GM12878 (cell line): ENCODE measurements around the gene SHISA7. TPM values are rescaled to one million over a fixed set of nuclear protein-coding genes. Genes with fewer than 3 reads are reported as not detected.

Experiments used
- ATAC-seq: fragments of 200-7000 bp; cut with Tn5 transposase; 3 replicates; pipeline ENCODE4 v1.9.1; 2020; ENCODE audit warnings: mild to moderate bottlenecking, moderate library complexity
- BruUV-seq: library from RNA; stranded (reverse); fragments of 400-500 nt; replicated peaks from 2 replicates; lab custom pipeline; 2021; lab: Mats Ljungman, UMichigan
- CTCF ChIA-PET: fragments of 300-600 bp; sonication (Branson Sonifier 250); formaldehyde crosslinking; extraction: SDS; loops from one replicate; lab custom pipeline; 2021; ENCODE audit warnings: inconsistent platforms; lab: Yijun Ruan, JAX
- POLR2A ChIA-PET: fragments of 350-600 bp; formaldehyde crosslinking; extraction: SDS; loops from one replicate; lab custom pipeline; 2021; ENCODE audit warnings: inconsistent platforms; lab: Charles Lee
- RAD21 ChIA-PET: fragments of 300-600 bp; sonication (Branson Sonifier 250); formaldehyde crosslinking; loops from one replicate; lab custom pipeline; 2023; ENCODE audit warnings: antibody characterized with exemption; ENCODE audit not compliant: unreplicated experiment; lab: Charles Lee
- SMC1A ChIA-PET: fragments of 300-600 bp; sonication (Branson Sonifier 250); formaldehyde crosslinking; loops from one replicate; lab custom pipeline; 2023; ENCODE audit not compliant: unreplicated experiment, uncharacterized antibody; lab: Charles Lee
- DNase-seq: peaks from one replicate; pipeline ENCODE4 v3.0.0-alpha.2; 2011; ENCODE audit warnings: low read depth, low spot score
- FAIRE-seq: peaks from 3 replicates; lab custom pipeline; 2011; peaks lifted over from hg19 to GRCh38; lab: Jason Lieb, UNC
- H2AFZ ChIP-seq: 2 replicates; pipeline ENCODE4 v1.6.0; 2011; ENCODE audit warnings: low read depth, low read length, control low read depth; ENCODE audit not compliant: control insufficient read depth
- H3K27ac ChIP-seq: 2 replicates; pipeline ENCODE4 v1.5.1; 2011; ENCODE audit warnings: control low read depth; ENCODE audit not compliant: control insufficient read depth, insufficient read depth
- H3K27me3 ChIP-seq, 2 experiments: replicated peaks in 1 of 2; 2 replicates each; pipeline versions ENCODE4 v1.6.0 to v1.6.1; 2011; ENCODE audit warnings: low read length in 1 of 2; ENCODE audit not compliant: control insufficient read depth in 2 of 2, insufficient read depth in 2 of 2
- H3K36me3 ChIP-seq, 2 experiments: 2 replicates each; pipeline ENCODE4 v1.5.1; 2011; ENCODE audit warnings: low read length in 1 of 2; ENCODE audit not compliant: control insufficient read depth in 2 of 2, insufficient read depth in 2 of 2
- H3K4me1 ChIP-seq: 2 replicates; pipeline ENCODE4 v1.6.1; 2011; ENCODE audit warnings: mild to moderate bottlenecking, low read length, moderate library complexity, mixed read lengths; ENCODE audit not compliant: control insufficient read depth, insufficient read depth
- H3K4me2 ChIP-seq: 2 replicates; pipeline ENCODE4 v1.6.0; 2011; ENCODE audit warnings: control low read depth; ENCODE audit not compliant: control insufficient read depth, insufficient read depth
- H3K4me3 ChIP-seq: fragments of 200-600 bp; sonication (generic); 2 replicates; pipeline ENCODE4 v1.5.1; 2016
- H3K79me2 ChIP-seq: 2 replicates; pipeline ENCODE4 v1.6.0; 2011; ENCODE audit warnings: low read length; ENCODE audit not compliant: control insufficient read depth, insufficient read depth
- H3K9ac ChIP-seq: 2 replicates; pipeline ENCODE4 v1.8.0; 2011; ENCODE audit warnings: low read length, control low read depth, mixed read lengths; ENCODE audit not compliant: control insufficient read depth, insufficient read depth
- H3K9me3 ChIP-seq: replicated peaks from 3 replicates; pipeline ENCODE4 v1.5.1; 2011; ENCODE audit warnings: mild to moderate bottlenecking, low read length; ENCODE audit not compliant: control insufficient read depth, insufficient read depth
- H4K20me1 ChIP-seq: 2 replicates; pipeline ENCODE4 v1.6.0; 2011; ENCODE audit not compliant: control insufficient read depth, insufficient read depth
- BRCA1 ChIP-seq: IDR thresholded peaks from 2 replicates; pipeline ENCODE4 v1.6.1; 2011; ENCODE audit warnings: low read depth, low read length, improper control_type of control experiment
- CHD4 ChIP-seq: fragments of 200-600 bp; sonication (generic); IDR thresholded peaks from 2 replicates; pipeline ENCODE4 v1.6.1; 2016; ENCODE audit warnings: mild to moderate bottlenecking
- E2F8 ChIP-seq: fragments of 450-650 bp; IDR thresholded peaks from 2 replicates; pipeline ENCODE4 v1.6.1; 2018; ENCODE audit warnings: mild to moderate bottlenecking, low read depth, moderate library complexity; ENCODE audit not compliant: partially characterized antibody
- FOS ChIP-seq: IDR thresholded peaks from 3 replicates; pipeline ENCODE4 v1.6.1; 2011; ENCODE audit warnings: borderline replicate concordance; ENCODE audit not compliant: insufficient read length; ENCODE audit errors: extremely low read depth
- PAX8 ChIP-seq: fragments of 450-650 bp; IDR thresholded peaks from 2 replicates; pipeline ENCODE4 v1.6.1; 2017; ENCODE audit warnings: mild to moderate bottlenecking, moderate library complexity
- RAD21 ChIP-seq: IDR thresholded peaks from 2 replicates; pipeline ENCODE4 v1.6.1; 2011; ENCODE audit warnings: mild to moderate bottlenecking, low read depth, low read length, moderate library complexity; ENCODE audit not compliant: insufficient read depth
- WGBS: methylation state at CpG from one replicate; pipeline ENCODE4 v1.1.6; 2016; ENCODE audit warnings: low lambda C conversion rate; ENCODE audit not compliant: insufficient replicate concordance, insufficient coverage; ENCODE audit errors: missing lambda C conversion rate; 5-methylcytosine and 5-hydroxymethylcytosine counted together
- in situ Hi-C: fragments of 300-500 bp; cut with MboI; formaldehyde crosslinking; loops from 9 replicates; pipeline ENCODE4 v1.14.3; 2018; ENCODE audit warnings: mixed read lengths
- intact Hi-C: fragments of 100-400 bp; cut with micrococcal nuclease; formaldehyde crosslinking; loops from one replicate; pipeline ENCODE4 v1.14.2; 2022; ENCODE audit not compliant: unreplicated experiment
- polyA plus RNA-seq, 11 experiments: library from polyadenylated mRNA; depleted of rRNA in 4 of 11; unstranded in 6 of 11; stranded (reverse) in 5 of 11; fragments of >200 nt; fragmentation: Nextera tagmentation in 4 of 11; fragmentation: Illumina TruSeq in 1 of 11; extraction: Ambion mirVana in 4 of 11; extraction: Trizol in 1 of 11; gene quantifications; 1 replicate in 1 of 11; 2 replicates in 10 of 11; pipeline versions ENCODE4 v1.2.1 to v1.2.3, GENCODE V29; 2011 to 2016; ENCODE audit warnings: inconsistent platforms in 2 of 11, missing spikeins in 2 of 11, low read depth in 1 of 11
- total RNA-seq, 4 experiments: library from RNA; depleted of rRNA in 3 of 4; stranded (reverse); fragments of >200 nt in 3 of 4; fragmentation: Illumina TruSeq in 1 of 4; extraction: Trizol in 1 of 4; gene quantifications; 2 replicates each; pipeline versions ENCODE4 v1.2.1 to v1.2.3, GENCODE V29; 2013 to 2021
- TF ChIP-seq, protein P1 (sequence below): fragments of 450-650 bp; IDR thresholded peaks from 2 replicates; pipeline ENCODE4 v1.6.1; 2017; ENCODE audit warnings: mild to moderate bottlenecking, moderate library complexity
- TF ChIP-seq, protein P2 (sequence below): IDR thresholded peaks from 2 replicates; pipeline ENCODE4 v1.6.1; 2012; ENCODE audit warnings: low read depth, low read length, improper control_type of control experiment

Gene SHISA7
- total and polyA plus RNA-seq, 10 of the 15 experiments (the other 5 are each of a cell fraction or from before 2014, with no cell fraction given), result 0.03 TPM; not detected in 9

DNA sequence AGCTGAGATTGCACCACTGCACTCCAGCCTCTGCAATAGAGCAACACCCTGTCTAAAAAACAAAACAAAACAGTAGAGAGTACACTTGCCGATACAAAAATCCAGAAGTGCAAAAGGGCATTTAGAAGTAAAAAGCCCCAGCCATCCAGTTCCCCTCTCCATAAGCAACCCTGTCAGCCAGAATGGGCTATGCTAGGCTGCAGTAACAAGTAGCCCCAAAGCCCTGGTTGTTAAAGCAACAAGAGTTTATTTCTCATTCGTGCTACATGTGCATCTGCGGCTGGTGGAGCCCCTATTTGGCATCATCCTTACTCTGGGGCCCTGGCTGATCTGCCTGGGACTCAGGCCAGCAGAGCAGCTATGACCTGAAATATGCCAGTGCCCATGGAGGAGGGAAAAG lies 18.6 kb downstream of the SHISA7 start (continued):
- no peak for TF ChIP-seq FOS
- no peak for TF ChIP-seq E2F8
- TF ChIP-seq, protein P1, sequence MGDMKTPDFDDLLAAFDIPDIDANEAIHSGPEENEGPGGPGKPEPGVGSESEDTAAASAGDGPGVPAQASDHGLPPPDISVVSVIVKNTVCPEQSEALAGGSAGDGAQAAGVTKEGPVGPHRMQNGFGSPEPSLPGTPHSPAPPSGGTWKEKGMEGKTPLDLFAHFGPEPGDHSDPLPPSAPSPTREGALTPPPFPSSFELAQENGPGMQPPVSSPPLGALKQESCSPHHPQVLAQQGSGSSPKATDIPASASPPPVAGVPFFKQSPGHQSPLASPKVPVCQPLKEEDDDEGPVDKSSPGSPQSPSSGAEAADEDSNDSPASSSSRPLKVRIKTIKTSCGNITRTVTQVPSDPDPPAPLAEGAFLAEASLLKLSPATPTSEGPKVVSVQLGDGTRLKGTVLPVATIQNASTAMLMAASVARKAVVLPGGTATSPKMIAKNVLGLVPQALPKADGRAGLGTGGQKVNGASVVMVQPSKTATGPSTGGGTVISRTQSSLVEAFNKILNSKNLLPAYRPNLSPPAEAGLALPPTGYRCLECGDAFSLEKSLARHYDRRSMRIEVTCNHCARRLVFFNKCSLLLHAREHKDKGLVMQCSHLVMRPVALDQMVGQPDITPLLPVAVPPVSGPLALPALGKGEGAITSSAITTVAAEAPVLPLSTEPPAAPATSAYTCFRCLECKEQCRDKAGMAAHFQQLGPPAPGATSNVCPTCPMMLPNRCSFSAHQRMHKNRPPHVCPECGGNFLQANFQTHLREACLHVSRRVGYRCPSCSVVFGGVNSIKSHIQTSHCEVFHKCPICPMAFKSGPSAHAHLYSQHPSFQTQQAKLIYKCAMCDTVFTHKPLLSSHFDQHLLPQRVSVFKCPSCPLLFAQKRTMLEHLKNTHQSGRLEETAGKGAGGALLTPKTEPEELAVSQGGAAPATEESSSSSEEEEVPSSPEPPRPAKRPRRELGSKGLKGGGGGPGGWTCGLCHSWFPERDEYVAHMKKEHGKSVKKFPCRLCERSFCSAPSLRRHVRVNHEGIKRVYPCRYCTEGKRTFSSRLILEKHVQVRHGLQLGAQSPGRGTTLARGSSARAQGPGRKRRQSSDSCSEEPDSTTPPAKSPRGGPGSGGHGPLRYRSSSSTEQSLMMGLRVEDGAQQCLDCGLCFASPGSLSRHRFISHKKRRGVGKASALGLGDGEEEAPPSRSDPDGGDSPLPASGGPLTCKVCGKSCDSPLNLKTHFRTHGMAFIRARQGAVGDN, result no peak

DNA sequence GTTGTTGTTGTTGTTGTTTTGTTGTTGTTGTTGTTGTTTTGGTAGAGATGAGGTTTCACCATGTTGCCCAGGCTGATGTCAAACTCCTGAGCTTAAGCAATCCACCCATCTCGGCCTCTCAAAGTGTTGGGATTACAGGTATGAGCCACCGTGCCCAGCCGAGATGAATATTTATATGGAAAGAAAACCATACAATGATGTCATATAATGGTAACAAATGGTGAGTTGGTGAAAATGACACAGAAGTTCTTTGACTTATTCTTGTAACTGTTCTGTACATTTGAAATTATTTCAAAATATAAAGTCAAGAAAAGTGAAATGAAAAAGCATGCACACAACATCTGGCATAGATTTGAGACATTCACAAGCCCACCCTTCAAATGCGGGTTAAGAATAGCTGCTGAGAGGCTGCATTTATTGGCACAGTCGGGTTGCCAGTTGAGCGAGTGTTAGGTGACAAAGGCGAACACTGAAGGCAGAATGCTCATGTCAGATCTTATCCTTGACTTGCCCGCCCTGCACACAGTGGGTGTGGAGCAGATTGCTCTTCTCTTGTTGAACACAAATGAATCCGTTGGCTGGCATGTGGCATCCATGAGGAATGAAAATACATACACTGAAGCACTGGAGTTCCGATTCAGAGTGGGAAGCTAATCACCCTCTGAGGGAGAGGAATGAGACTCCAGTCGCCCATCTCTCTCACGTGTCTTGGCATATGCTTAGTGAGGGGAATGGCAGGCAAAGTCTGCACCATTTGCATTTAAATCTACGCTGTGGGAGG lies 19.7 kb downstream of the SHISA7 start:
- no peak overlapping the region for H3K4me3 ChIP-seq
- SMC1A ChIA-PET, result no interaction called here
- RAD21 ChIA-PET, result interaction anchor here (1.8 kb wide), 1 partner anchor 80 kb away, joined by 4 read pairs; no protein-coding TSS in a partner anchor
- intact Hi-C loops, result no loop called here
- POLR2A ChIA-PET, result no interaction called here
- no peaks in the 10 kb centered on the region; the same call in 2 of the 3 replicates for H3K9me3 ChIP-seq
- no peak overlapping the region for H3K27ac ChIP-seq
- in situ Hi-C loops, result no loop called here
- H3K4me2 ChIP-seq, result no peak overlapping the region
- BruUV-seq, result no TSS peak
- H4K20me1 ChIP-seq, result no peaks in the 10 kb centered on the region
- WGBS, result 34% methylated on average over 13 of the region's 13 CpGs
- DNase-seq, result no peak
- H2AFZ ChIP-seq, result no peak overlapping the region
- no peaks in the 10 kb centered on the region for H3K4me1 ChIP-seq
- H3K36me3 ChIP-seq, result no peaks in the 10 kb centered on the region
- FAIRE-seq, result no peak
- H3K27me3 ChIP-seq, result no peaks in the 10 kb centered on the region
- no peaks in the 10 kb centered on the region for H3K79me2 ChIP-seq
- TF ChIP-seq RAD21 (no peak), PAX8 (no peak), CHD4 (no peak), E2F8 (no peak), BRCA1 (no peak)
- TF ChIP-seq, protein P2, sequence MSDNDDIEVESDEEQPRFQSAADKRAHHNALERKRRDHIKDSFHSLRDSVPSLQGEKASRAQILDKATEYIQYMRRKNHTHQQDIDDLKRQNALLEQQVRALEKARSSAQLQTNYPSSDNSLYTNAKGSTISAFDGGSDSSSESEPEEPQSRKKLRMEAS, result no peak
- CTCF ChIA-PET, result no interaction called here
- no peak overlapping the region for H3K9ac ChIP-seq
- ATAC-seq, result no peak
